GM18505 (cell line): ENCODE data around the gene SLC18A2.
"Not testable (repeated sequence)": the region's sequence is repeated elsewhere in the genome, so short reads cannot be mapped to it uniquely, and the experiment has no call there.

Source experiments
- ATAC-seq: cut with Tn5 transposase; IDR thresholded peaks from one replicate; pipeline ENCODE4 v1.9.1; 2021; ENCODE audit not compliant: unreplicated experiment
- POLR2A ChIP-seq: IDR thresholded peaks from 4 replicates; pipeline ENCODE4 v1.6.1; 2011; ENCODE audit warnings: borderline replicate concordance; ENCODE audit not compliant: insufficient read depth, insufficient read length; ENCODE audit errors: extremely low read depth

SLC18A2 gene

GRCh38 chr10:117294735-117295134 lies 53.8 kb downstream of the SLC18A2 start:
- ATAC-seq = no peak
- no peak for TF ChIP-seq POLR2A

- TF ChIP-seq POLR2A = no peak
- no peak for ATAC-seq
These were observed 57.3 kb downstream of the SLC18A2 start for GRCh38 chr10:117298219-117298618.

DNA sequence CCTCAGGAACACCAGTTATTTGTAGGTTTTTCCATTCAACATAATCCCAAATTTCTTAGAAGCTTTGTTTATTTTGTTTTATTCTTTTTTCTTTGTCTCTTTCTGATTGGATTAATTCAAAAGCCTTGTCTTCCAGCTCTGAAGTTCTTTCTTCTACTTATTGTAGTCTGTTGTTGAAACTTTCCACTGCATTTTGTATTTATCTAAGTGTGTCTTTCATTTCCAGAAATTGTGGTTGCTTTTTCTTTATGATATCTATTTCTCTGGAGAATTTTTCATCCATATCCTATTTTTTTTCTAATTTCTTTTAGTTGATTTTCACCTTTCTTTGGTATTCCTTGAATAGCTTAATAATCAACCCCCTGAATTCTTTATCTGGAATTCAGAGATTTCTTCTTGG lies 58.5 kb downstream of the SLC18A2 start:
- TF ChIP-seq POLR2A = no peak
- ATAC-seq = no peak

DNA sequence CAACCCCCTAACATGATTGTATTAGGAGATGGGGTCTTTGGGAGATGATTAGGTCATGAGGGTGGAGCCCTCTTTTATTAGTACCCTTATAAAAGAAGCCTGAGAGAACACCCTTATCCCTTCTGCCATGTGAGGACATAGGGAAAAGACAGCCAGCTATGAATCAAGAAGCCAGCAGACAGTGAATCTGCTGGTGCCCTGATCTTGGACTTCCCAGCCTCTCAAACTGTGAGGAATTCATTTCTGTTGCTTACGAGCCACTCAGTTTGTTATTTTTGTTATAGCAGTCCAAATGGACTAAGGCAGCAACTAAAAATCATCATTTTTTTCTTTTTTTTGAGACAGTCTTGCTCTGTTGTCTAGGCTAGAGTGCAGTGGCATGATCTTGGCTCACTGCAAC lies 59.8 kb downstream of the SLC18A2 start:
- TF ChIP-seq POLR2A = no peak
- no peak for ATAC-seq

- not testable (repeated sequence) for ATAC-seq
These were observed 62.5 kb downstream of the SLC18A2 start for GRCh38 chr10:117303451-117303850.

GRCh38 chr10:117306674-117307073 lies 65.8 kb downstream of the SLC18A2 start:
- no peak for ATAC-seq
- no peak for TF ChIP-seq POLR2A

GRCh38 chr10:117311261-117311660 lies 70.3 kb downstream of the SLC18A2 start:
- TF ChIP-seq POLR2A = no peak
- no peak for ATAC-seq

DNA sequence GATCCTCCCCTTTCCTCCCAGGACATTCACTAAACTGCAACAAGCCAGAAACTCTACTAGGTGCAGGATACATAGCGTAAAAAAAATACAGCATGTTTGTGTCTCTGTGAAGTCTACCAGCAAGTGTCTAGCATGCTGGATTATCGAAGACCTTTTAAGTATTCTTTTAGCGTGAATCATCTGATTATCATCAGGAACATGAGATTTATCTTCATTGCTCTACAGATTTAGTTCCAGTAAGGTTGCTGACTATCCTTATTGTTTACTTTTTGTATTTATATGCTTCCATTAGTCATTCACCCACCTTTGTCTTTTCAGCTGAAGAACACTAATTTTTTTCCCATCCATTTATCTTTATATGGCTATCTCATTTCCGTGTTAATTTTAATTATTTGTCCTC lies 71.5 kb downstream of the SLC18A2 start:
- TF ChIP-seq POLR2A = no peak
- no peak for ATAC-seq

DNA sequence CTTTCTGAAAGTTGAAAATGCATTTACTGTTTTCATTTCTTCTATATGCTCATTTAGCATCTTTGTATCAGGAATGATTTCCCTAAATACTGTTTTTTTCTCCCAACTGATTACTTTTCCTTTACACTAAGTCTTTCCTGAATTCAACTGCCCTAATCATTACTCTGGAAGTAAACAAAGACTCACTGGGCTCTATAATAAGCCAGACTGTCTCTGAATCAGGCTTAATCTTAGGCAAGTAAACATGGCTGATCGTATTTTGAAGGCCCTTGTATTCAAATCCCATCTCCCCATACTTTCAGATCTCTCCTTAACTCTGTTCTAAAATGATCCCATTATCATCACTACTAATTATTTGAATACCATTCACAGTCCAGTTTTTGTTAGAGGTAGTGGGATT lies 72.7 kb downstream of the SLC18A2 start:
- no peak for ATAC-seq
- no peak for TF ChIP-seq POLR2A

DNA sequence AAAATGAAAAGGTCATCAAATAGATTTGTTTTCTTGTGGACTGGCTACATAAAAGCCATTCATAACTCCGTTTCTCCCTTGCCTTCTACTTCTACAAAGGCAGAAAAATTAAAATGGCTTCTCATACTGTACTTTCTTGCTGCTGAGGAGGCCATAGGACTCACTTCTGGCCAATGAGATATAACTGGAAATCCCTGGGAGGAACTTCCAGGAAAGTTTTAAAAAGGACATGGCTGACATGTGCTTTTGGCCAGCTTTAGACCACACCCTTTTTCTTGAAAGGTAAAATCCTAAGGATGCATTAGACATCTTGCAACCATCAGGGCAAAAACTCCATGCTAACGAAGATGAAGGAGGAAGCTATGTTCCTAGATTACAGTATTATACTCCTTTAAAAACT lies 75.8 kb downstream of the SLC18A2 start:
- TF ChIP-seq POLR2A = no peak
- ATAC-seq = no peak

DNA sequence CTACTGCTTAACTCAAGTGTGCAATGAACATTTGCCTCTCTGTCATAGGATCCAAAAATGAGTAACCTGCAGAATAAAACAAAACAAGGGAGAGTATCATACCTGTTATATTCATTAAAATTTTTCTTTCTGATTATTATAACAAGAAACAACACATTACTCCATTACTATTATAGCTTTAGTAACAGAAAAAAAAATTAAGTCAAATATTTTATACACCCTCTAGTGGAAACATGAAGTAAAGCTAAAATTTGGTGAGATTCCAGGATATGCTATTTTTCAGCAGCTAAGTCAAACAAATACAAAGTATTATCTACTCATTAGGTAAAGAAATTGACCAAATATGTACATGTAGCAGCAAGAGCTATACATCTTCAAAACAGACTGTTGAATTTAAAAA lies 78.0 kb downstream of the SLC18A2 start:
- TF ChIP-seq POLR2A = no peak
- no peak for ATAC-seq

DNA sequence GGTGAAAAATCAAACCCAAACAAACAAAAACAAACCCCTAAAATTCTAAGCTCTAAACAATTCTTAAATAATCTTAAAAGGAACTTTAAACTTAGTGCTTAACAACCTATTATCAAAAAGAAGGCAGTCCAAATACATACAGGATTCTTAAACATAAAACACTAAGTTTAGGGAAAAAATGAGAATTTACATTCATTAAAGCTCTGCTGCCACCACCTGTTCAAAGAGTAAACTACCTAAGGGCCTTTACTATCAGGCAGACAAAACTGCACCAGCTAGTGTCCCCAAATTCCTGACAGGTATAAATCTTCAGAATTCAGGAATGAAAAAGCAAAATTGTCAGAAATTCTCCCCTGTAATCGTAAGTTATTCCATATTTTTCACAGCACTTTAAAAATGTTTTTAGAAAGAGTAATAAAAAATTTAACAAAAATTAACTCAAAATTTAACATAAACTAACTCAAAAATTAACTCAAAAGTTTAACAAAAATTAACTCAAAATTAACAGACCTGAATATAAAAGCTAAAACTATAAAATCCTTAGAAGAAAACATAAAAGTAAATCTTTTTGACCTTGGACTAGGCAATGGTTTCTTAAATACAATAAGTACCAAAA lies 79.2 kb downstream of the SLC18A2 start:
- TF ChIP-seq POLR2A = no peak
- ATAC-seq = no peak

- ATAC-seq = no peak
- no peak for TF ChIP-seq POLR2A
These were observed 81.3 kb downstream of the SLC18A2 start for GRCh38 chr10:117322260-117322659.

DNA sequence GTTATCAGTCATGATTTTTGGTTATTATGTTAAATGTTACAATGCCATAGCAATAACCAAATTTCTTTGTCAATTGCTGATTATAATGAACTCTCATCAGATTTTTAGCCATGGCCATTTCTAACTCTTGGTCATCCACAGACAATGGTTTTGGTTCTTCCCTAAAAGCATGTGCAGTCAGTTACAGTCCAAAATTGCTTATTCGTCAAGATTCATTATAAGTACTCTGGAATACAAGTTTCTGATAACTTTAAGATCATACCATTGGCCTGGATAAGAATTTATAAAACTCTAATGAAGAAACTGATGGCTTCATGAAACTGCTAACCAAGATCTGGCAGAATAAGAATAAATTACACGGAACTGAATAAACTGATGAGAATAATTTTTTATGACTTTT lies 83.5 kb downstream of the SLC18A2 start:
- no peak for ATAC-seq
- TF ChIP-seq POLR2A = no peak

DNA sequence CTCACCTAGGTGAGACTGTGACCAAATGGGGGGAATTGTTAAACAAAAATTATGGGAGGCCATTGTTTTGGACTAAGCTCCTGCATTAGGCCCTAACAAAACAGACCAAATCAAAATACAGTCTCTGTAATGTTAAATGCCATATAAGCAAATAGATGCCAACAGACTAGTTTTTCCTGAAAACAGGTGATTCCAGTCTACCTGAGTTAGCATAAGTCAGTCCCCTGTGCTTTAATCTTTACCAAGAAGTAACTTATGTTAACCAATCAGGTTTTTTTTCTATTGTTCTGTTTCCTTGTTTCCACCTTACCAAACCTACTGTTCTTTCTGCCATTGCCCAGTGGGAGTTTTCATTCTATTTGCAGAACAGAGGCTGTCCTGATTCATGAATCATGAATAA lies 86.3 kb downstream of the SLC18A2 start:
- no peak for TF ChIP-seq POLR2A
- no peak for ATAC-seq
